AG08396 (cell line): ENCODE results near the gene KDM4B.

ENCODE experiments used
- DNase-seq: peaks from one replicate; pipeline ENCODE4 v3.0.0; 2012; ENCODE audit warnings: low spot score, mixed read lengths

KDM4B gene

DNA sequence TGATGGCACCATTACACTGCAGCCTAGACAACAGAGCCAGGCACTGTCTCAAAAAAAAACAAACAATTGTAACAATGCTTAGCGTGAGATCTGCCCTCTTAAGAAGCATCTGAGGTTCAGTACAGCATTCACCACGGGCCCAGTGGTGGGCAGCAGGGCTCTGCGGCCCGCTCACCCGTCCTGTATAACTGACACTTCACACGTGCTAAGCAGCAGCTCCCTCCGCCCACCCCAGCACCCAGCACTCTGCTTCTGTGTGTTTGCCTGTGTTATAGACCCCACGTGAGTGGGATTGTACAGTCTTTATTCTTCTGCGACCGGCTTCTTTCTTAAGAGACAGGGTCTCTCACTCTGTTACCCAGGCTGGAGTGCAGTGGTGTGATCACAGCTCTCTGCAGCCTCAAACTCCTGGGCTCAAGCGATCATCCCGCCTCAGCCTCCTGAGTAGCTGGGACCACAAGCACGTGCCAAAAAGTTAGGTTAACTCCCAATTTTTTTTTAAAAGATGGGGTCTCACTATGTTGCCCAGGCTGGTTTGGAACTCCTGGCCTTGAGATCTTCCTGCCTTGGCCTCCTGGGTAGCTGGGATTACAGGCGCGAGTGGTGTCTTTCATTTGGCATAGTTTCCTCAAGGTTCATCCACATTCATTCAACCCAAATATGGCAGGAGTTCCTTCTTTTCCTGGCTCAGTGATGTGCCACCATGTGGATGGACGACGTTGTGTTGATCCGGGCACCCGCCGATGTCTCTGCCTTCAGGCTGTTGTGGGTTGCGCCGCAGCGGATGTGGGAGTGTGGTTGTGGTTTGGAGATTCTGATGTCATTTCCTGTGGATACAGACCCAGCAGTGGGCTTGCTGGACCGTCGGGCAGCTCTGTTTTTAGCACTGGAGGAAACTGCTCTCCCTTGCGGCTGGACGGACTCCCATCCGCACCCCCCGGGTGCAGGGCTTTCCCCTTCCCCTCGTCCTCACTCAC is 170.0 kb downstream of the KDM4B start:
- no peak for DNase-seq

- no peak for DNase-seq
Observed at GRCh38 chr19:5139583-5140325, 170.8 kb downstream of the KDM4B start.

GRCh38 chr19:5141129-5141849 is 172.4 kb downstream of the KDM4B start:
- DNase-seq: no peak

GRCh38 chr19:5141850-5142724 is 173.2 kb downstream of the KDM4B start:
- DNase-seq: no peak

- no peak for DNase-seq
Observed at GRCh38 chr19:5142725-5143097, 173.8 kb downstream of the KDM4B start.

GRCh38 chr19:5143471-5144411 is 174.8 kb downstream of the KDM4B start:
- no peak for DNase-seq

DNA sequence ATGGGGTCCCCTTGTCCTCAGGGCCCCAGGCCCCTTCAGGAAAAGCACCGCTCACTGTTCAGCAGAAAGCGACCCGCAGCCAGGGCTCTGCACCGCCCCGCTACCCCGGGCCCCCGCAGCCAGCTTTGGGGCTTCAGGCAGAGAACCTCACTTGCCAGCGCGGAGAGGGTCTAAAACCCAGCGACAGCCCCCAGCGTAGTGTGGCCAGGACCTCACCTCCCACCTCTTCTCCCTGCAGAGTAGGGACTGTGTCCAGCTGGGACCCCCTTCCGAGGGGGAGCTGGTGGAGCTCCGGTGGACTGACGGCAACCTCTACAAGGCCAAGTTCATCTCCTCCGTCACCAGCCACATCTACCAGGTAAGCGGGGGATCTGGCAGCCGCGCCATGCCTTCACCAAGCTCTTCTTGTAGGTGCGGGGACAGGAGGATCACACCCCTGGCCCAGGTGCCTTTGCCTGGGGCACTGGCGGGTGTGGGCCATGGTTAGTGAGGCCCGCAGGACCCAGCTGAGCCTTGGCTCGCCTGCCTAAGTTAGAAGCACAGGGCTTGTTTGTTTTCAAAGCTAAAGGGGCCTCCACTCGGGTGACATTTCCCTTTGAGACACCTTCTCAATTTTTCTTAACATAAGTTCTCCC is 175.7 kb downstream of the KDM4B start:
- no peak for DNase-seq

DNA sequence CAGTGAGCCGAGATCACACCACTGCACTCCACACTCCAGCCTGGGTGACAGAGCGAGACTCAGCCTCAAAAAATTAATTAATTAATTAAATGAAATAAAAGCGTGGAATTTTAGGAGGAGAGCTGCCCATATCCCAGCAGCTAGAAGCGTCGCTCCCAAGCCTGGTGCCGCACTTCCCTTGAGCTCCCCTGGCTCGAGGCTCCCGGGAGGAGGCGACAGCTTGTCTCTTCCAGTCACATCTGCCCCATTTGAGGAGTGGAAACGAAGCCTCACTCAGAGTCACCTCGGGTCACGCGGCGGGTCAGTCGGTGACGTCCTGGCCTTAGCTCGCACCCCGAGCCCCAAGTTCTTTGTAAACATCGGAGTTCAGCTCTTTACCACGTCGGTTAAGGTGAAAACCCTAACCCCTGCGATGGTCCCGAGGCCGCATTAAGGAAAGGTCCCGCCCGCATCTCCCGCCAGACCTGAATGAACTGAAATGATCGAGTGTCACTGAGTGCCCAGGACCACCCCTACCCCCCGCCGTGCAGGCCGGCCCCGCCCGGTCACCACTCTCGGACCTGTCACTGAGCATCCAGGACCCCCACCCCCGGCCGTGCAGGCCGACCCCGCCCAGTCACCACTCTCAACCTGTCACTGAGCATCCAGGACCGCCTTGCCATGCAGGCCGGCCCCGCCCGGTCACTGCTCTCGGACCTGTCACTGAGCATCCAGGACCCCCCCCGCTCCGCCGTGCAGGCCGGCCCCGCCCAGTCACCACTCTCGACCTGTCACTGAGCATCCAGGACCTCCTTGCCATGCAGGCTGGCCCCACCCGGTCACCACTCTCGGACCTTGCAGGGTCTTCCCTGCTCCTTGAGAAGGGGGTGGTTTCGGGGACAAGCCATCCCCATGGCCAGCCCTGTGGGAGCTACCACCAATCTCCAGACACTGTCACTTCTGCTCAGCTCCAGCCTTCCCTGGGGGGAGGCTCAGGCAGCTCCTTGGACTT is 176.9 kb downstream of the KDM4B start:
- no peak for DNase-seq

GRCh38 chr19:5147074-5147977 is 178.4 kb downstream of the KDM4B start:
- no peak for DNase-seq

DNA sequence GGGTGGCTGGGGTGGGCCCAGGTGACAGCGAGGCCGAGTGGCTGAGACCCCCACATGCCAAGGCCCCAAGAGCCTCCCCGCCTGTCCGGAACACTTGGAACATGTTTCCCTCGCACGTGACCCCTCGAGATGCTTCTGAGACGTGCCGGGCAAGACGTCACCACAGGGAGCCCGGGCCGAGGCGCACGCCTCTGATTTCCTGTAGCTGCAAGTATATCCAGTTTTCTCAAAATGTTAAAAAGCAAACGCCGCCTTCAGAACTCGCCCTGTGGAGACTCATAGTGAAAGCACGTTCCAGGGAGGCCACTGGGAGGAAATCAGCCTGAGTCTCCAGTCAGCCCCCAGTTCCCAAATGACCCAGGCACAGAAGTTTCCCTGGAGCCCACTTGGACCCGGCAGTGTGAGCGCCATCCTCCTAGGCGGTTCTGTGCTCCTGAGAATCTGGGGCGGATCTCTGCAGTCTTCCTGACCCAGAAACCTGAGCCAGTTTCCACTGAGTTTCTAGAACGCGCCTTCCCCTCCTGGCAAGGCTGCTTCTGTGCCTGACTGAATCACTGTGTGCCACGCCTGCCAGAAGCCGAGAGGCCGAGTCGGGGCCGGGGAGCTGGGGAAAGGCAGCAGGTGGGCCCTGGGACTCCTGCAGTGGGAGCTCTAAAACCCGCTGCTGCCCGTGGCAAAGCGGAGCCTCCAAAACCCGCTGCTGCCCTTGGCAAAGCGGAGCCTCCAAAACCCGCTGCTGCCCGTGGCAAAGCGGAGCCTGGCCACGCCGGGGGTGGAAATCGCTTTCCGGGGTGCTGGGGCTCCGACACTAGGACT is 179.3 kb downstream of the KDM4B start:
- no peak for DNase-seq

- no peak for DNase-seq
Observed at GRCh38 chr19:5148794-5149190, 179.9 kb downstream of the KDM4B start.

- DNase-seq: no peak
Observed at GRCh38 chr19:5149508-5149907, 180.6 kb downstream of the KDM4B start.

GRCh38 chr19:5149932-5150901 is 181.3 kb downstream of the KDM4B start:
- no peak for DNase-seq

DNA sequence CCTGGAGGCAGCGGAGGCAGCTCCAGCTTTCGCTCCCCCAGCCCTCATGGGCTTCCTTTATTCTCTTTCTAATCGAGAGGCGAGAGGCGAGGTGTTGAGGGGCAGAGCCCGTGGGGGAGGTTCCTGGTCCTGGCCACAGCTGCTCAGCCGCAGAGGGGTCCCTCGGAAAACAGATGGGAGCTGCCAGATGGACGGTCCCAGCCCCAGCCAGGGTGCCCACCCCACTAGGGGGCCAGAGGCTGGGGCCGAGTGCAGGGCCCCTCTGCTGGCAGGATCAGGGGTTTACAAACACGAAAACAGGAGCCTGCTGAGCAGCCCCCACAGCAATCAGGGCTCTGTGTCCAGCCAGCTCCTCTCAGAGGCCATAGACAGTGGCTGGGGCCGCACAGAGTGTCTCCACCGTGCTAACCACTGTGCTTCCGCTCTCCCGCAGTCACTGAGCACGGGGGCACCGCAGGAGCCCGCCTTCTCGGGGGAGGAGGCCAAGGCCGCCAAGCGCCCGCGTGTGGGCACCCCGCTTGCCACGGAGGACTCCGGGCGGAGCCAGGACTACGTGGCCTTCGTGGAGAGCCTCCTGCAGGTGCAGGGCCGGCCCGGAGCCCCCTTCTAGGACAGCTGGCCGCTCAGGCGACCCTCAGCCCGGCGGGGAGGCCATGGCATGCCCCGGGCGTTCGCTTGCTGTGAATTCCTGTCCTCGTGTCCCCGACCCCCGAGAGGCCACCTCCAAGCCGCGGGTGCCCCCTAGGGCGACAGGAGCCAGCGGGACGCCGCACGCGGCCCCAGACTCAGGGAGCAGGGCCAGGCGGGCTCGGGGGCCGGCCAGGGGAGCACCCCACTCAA is 182.2 kb downstream of the KDM4B start:
- no peak for DNase-seq
